Coronary artery (tissue), 2 donors: ENCODE measurements around the gene SLC7A14.

ENCODE experiments used
- DNase-seq: peaks from one replicate; pipeline ENCODE4 v3.0.0-alpha.2; 2017; ENCODE audit warnings: low spot score
- H3K27ac ChIP-seq, 2 donors: fragments of 200-600 bp; sonication (generic); one replicate each; pipeline ENCODE4 v1.5.1; 2016 to 2019
- H3K4me3 ChIP-seq: fragments of 200-600 bp; sonication (generic); 2 replicates; pipeline ENCODE4 v1.5.1; 2016; ENCODE audit warnings: mild to moderate bottlenecking, moderate library complexity
- CTCF ChIP-seq: fragments of 200-600 bp; sonication (generic); IDR thresholded peaks from one replicate; pipeline ENCODE4 v1.5.1; 2019; ENCODE audit warnings: antibody characterized with exemption

The SLC7A14 gene

DNA sequence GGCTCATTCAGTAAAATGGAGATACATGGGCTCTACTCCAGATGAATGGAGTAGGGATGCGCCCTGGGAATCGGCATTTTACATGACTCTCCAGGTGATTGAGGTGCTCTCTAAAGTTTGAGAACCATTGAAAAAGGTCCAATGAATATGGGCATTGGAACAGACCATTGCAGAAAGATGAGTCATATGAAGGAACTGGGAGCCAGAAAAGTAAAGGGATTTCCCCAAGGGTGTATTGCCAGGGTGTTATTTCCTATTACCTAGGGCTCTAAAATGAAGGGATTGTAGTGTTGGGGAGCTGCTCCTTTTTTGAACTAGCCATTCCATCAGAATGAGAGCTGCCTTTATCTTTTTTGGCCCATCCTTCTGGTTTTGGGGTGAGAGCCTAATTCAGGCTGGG lies 145.5 kb downstream of the SLC7A14 start:
- no peak overlapping the region for H3K4me3 ChIP-seq
- no peak for DNase-seq
- TF ChIP-seq CTCF, result no peak
- no peak overlapping the region for H3K27ac ChIP-seq

GRCh38 chr3:170438836-170439235 lies 147.0 kb downstream of the SLC7A14 start:
- no peak for TF ChIP-seq CTCF
- no peak for DNase-seq
- Histone ChIP-seq H3K27ac (no peak overlapping the region), H3K4me3 (no peak overlapping the region)

- Histone ChIP-seq H3K27ac (no peak overlapping the region), H3K4me3 (no peak overlapping the region)
- DNase-seq, result no peak
- TF ChIP-seq CTCF, result no peak
Observed at GRCh38 chr3:170437696-170438407, 148.0 kb downstream of the SLC7A14 start.

GRCh38 chr3:170437176-170437575 lies 148.7 kb downstream of the SLC7A14 start:
- DNase-seq, result no peak
- H3K27ac ChIP-seq, result no peak overlapping the region
- no peak overlapping the region for H3K4me3 ChIP-seq
- no peak for TF ChIP-seq CTCF

DNA sequence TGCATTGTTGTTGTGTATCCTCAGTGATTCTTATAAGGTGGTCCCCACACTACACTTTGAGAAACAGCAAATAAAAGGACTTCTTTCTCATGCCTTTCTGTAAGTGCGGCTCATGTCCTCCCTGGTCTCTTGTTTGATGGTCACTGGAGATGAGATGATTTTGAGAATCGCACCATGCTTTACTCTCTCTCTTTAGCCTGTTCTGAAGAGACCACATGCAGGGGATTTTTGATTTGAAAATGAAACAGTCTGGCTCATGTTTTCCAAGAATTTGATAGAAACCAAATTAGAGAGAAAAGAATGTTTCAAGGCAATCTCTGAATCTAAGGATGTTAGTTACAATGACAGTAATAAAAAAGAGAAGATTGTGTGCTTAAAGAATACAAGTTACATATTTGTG lies 149.2 kb downstream of the SLC7A14 start:
- no peak overlapping the region for H3K27ac ChIP-seq
- H3K4me3 ChIP-seq, result no peak overlapping the region
- TF ChIP-seq CTCF, result no peak
- DNase-seq, result no peak

DNA sequence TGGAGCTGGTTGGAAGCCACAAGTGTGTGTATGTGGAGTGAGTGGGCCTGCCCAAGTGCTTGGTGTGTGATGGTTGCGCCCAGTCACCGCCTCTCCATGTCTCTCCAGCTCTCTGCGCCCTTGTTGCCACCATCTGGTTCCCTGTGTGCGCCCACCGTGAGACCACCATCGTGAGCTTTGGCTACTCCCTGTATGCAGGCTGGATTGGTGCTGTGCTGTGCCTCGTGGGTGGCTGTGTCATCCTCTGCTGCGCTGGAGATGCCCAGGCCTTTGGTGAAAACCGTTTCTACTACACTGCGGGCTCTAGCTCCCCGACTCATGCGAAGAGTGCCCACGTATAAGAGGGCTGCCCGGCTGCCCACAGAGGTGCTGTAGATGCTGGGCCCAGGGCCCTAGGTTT lies 153.5 kb downstream of the SLC7A14 start:
- H3K4me3 ChIP-seq, result no peak overlapping the region
- DNase-seq, result no peak
- H3K27ac ChIP-seq, result no peak overlapping the region
- TF ChIP-seq CTCF, result no peak

- Histone ChIP-seq H3K4me3 (no peak overlapping the region), H3K27ac (no peak overlapping the region)
- no peak for TF ChIP-seq CTCF
- DNase-seq, result no peak
Observed at GRCh38 chr3:170431054-170431453, 154.8 kb downstream of the SLC7A14 start.
